ENCODE results near the gene ZBTB16. TPM values are rescaled to one million over a fixed set of nuclear protein-coding genes. Genes with fewer than 3 reads are reported as not detected.

ZBTB16 gene
- total RNA-seq, 1 donor from 2014 or later: 17.7 TPM

- Histone ChIP-seq H3K4me1 (no peaks in the 10 kb centered on the region), H4K20me1 (ENCODE audit: low read depth) (no peaks in the 10 kb centered on the region), H3K36me3 (no peaks in the 10 kb centered on the region), H3K27me3 (no peaks in the 10 kb centered on the region), H3K27ac (no peak overlapping the region), H3K79me2 (ENCODE audit: low read depth) (no peaks in the 10 kb centered on the region), H3K9ac (no peak overlapping the region), H2AFZ (replicated peaks) (no peak overlapping the region), H3K4me3 (no peak overlapping the region), H3K9me3 (ENCODE audit: low read depth) (no peaks in the 10 kb centered on the region), H3K4me2 (no peak overlapping the region), H3F3A (ENCODE audit: low read depth) (no peaks in the 10 kb centered on the region)
- peaks cover 5% of the 10 kb centered on the region for H3K4me1 Mint-ChIP-seq
- H3K27me3 Mint-ChIP-seq (ENCODE audit: insufficient read depth, low read depth): peaks cover 7% of the 10 kb centered on the region
- no peak for TF ChIP-seq CTCF (IDR thresholded peaks at IDR 0.05)
- no peak for TF ChIP-seq EZH2phosphoT487 (IDR thresholded peaks at IDR 0.05)
- TF ChIP-seq EZH2 (IDR thresholded peaks at IDR 0.05): no peak
- no peak overlapping the region for H3K27ac Mint-ChIP-seq
- no peaks in the 10 kb centered on the region for H3K36me3 Mint-ChIP-seq
- peaks cover 7% of the 10 kb centered on the region for H3K9me3 Mint-ChIP-seq
- H3K4me3 Mint-ChIP-seq: no peak overlapping the region
- no peak for DNase-seq (ENCODE audit: low spot score)
These were observed 31.6 kb upstream of the ZBTB16 start for GRCh38 chr11:114027926-114028325.

- peaks cover 10% of the 10 kb centered on the region for H3K27me3 Mint-ChIP-seq (ENCODE audit: insufficient read depth, low read depth)
These were observed 28.1 kb upstream of the ZBTB16 start for GRCh38 chr11:114031246-114031966.

GRCh38 chr11:114031967-114032320 is 27.6 kb upstream of the ZBTB16 start:
- Mint-ChIP-seq H3K27ac (no peak overlapping the region), H3K27me3 (ENCODE audit: insufficient read depth, low read depth) (peaks cover 10% of the 10 kb centered on the region), H3K4me3 (no peak overlapping the region), H3K4me1 (peaks cover 13% of the 10 kb centered on the region), H3K36me3 (no peaks in the 10 kb centered on the region), H3K9me3 (peaks cover 7% of the 10 kb centered on the region)
- Histone ChIP-seq H3K79me2 (ENCODE audit: low read depth) (no peaks in the 10 kb centered on the region), H3K36me3 (no peaks in the 10 kb centered on the region), H3K4me1 (peaks cover 7% of the 10 kb centered on the region), H3K9ac (no peak overlapping the region), H3K9me3 (ENCODE audit: low read depth) (no peaks in the 10 kb centered on the region), H4K20me1 (ENCODE audit: low read depth) (no peaks in the 10 kb centered on the region), H3K4me3 (no peak overlapping the region), H3K27me3 (no peaks in the 10 kb centered on the region), H3K27ac (no peak overlapping the region), H3K4me2 (no peak overlapping the region), H2AFZ (replicated peaks) (no peak overlapping the region), H3F3A (ENCODE audit: low read depth) (peaks cover 3% of the 10 kb centered on the region)
- TF ChIP-seq EZH2phosphoT487 (IDR thresholded peaks at IDR 0.05): no peak
- no peak for TF ChIP-seq CTCF (IDR thresholded peaks at IDR 0.05)
- TF ChIP-seq EZH2 (IDR thresholded peaks at IDR 0.05): no peak
- no peak for DNase-seq (ENCODE audit: low spot score)

More at GRCh38 chr11:114031246-114031966, 28.1 kb upstream of the ZBTB16 start:
- Histone ChIP-seq H3K79me2 (ENCODE audit: low read depth) (no peaks in the 10 kb centered on the region), H3K27me3 (no peaks in the 10 kb centered on the region), H3K4me2 (no peak overlapping the region), H3K9me3 (ENCODE audit: low read depth) (no peaks in the 10 kb centered on the region), H2AFZ (replicated peaks) (no peak overlapping the region), H3K4me1 (peaks cover 2% of the 10 kb centered on the region), H3K9ac (no peak overlapping the region), H3K27ac (no peak overlapping the region), H3F3A (ENCODE audit: low read depth) (peaks cover under 1% of the 10 kb centered on the region), H4K20me1 (ENCODE audit: low read depth) (no peaks in the 10 kb centered on the region), H3K36me3 (no peaks in the 10 kb centered on the region), H3K4me3 (no peak overlapping the region)
- Mint-ChIP-seq H3K4me1 (peaks cover 13% of the 10 kb centered on the region), H3K4me3 (no peak overlapping the region), H3K36me3 (no peaks in the 10 kb centered on the region), H3K27ac (no peak overlapping the region), H3K9me3 (peaks cover 7% of the 10 kb centered on the region)
- DNase-seq (ENCODE audit: low spot score): no peak
- TF ChIP-seq EZH2 (IDR thresholded peaks at IDR 0.05): no peak
- no peak for TF ChIP-seq EZH2phosphoT487 (IDR thresholded peaks at IDR 0.05)
- TF ChIP-seq CTCF (IDR thresholded peaks at IDR 0.05): no peak

All from neural progenitor cell (in vitro differentiated cells).